ENCODE data around the gene MSI2. TPM values are rescaled to one million over a fixed set of nuclear protein-coding genes. Genes with fewer than 3 reads are reported as not detected.

The MSI2 gene
- total and polyA plus RNA-seq, 2 donors (not counting 1 experiment from before 2014, with no cell fraction given) = 16.1 to 196 TPM

DNA sequence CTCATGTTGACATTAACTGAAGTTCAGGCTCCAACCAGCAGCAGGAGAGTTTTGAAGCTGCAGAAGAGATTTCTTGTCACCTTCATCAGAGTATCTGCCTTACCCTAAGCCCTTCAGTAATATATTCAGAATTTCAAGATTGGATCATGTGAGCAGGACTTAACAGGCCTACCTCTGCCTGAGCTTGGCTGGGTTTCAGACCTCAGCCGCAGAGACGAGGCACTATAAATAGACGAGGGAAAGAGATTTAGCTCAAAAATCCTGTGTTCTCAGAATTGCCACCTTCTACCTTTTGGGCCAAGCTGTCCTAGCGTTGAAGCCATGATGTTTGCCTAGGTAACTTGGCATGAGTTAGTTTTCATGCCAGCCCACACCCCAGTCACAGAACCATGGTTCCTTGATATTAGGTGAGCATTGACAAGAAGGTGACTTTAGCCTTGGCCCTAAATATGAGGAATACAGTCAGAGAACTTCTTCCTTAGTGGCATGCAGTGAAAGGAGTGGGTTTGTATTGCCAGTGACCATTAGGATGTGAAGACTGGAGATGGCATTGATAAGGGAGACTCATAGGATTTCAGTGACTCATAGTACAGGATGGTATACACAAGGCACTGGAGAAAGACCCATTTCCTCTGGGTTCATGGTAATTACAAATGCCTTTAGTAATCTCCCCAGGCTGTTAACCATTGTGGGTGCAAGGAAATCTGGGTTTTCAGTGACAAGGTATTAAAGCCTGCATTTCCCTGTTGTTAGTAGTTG lies 224.3 kb downstream of the MSI2 start:
- TF ChIP-seq, protein P1, sequence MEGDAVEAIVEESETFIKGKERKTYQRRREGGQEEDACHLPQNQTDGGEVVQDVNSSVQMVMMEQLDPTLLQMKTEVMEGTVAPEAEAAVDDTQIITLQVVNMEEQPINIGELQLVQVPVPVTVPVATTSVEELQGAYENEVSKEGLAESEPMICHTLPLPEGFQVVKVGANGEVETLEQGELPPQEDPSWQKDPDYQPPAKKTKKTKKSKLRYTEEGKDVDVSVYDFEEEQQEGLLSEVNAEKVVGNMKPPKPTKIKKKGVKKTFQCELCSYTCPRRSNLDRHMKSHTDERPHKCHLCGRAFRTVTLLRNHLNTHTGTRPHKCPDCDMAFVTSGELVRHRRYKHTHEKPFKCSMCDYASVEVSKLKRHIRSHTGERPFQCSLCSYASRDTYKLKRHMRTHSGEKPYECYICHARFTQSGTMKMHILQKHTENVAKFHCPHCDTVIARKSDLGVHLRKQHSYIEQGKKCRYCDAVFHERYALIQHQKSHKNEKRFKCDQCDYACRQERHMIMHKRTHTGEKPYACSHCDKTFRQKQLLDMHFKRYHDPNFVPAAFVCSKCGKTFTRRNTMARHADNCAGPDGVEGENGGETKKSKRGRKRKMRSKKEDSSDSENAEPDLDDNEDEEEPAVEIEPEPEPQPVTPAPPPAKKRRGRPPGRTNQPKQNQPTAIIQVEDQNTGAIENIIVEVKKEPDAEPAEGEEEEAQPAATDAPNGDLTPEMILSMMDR (IDR thresholded peaks at IDR 0.05) = no peak
- TF ChIP-seq EZH2 (IDR thresholded peaks at IDR 0.05; ENCODE audit: borderline replicate concordance, insufficient read depth, low read depth, low read length, poor library complexity, severe bottlenecking) = no peak
- H3K79me2 ChIP-seq (ENCODE audit: control insufficient read depth, insufficient read depth, low read length) = peaks cover 29% of the 10 kb centered on the region
- peaks cover 10% of the 10 kb centered on the region for H4K20me1 ChIP-seq (ENCODE audit: control insufficient read depth, insufficient read depth, low read length, poor library complexity, severe bottlenecking)
- CTCF ChIA-PET = interaction anchor here (1.3 to 1.5 kb wide), 2 partner anchors 9 to 36 kb away, joined by 3 read pairs; no protein-coding TSS in a partner anchor
- no peaks in the 10 kb centered on the region for H3K9me3 Mint-ChIP-seq (ENCODE audit: insufficient read depth)
- ATAC-seq (ENCODE audit: low read depth) = no peak
- no peak overlapping the region for H3K4me2 ChIP-seq (replicated peaks; ENCODE audit: low read depth, low read length, poor library complexity, severe bottlenecking)
- peak overlapping the region; percentile 16 for H3K27ac Mint-ChIP-seq
- no peaks in the 10 kb centered on the region for H3K27me3 ChIP-seq (replicated peaks in 1 of 4; ENCODE audit: control extremely low read depth in 1 of 4, control insufficient read depth in 3 of 4, insufficient read depth in 4 of 4, low read length in 3 of 4)
- H3K27ac ChIP-seq (ENCODE audit: low read length in 2 of 2) = no peak overlapping the region
- H3K36me3 ChIP-seq (replicated peaks in 1 of 2; ENCODE audit: control extremely low read depth in 1 of 2, control insufficient read depth in 1 of 2, extremely low read depth in 1 of 2, insufficient read depth in 2 of 2, low read length in 1 of 2) = no peaks in the 10 kb centered on the region
- WGBS (ENCODE audit: insufficient coverage) = 45% methylated on average over 3 of the region's 4 CpGs
- H3K4me1 ChIP-seq (ENCODE audit: control insufficient read depth in 2 of 2, insufficient read depth in 2 of 2, low read length in 2 of 2) = peaks cover 10 to 15% of the 10 kb centered on the region in 2 donors
- intact Hi-C loops (cut with micrococcal nuclease) = no loop called here
- no peak overlapping the region for H2AFZ ChIP-seq (ENCODE audit: insufficient read depth, low read depth, low read length, poor library complexity, severe bottlenecking)
- POLR2A ChIA-PET = no interaction called here
- H3K4me1 Mint-ChIP-seq = peaks cover 29% of the 10 kb centered on the region
- no peak overlapping the region for H3K4me3 ChIP-seq (ENCODE audit: control extremely low read depth in 1 of 5, extremely low read depth in 1 of 5, insufficient read depth in 1 of 5, low read depth in 2 of 5, low read length in 4 of 5)
- H3K9me3 ChIP-seq (ENCODE audit: control extremely low read depth in 1 of 3, control insufficient read depth in 2 of 3, insufficient read depth in 1 of 3, low read length in 2 of 3) = no peaks in the 10 kb centered on the region
- no peak overlapping the region for H3K9ac ChIP-seq (ENCODE audit: low read length)
- DNase-seq = no peak
- H3K27me3 Mint-ChIP-seq = no peaks in the 10 kb centered on the region
- H3K4me3 Mint-ChIP-seq = no peak overlapping the region

DNA sequence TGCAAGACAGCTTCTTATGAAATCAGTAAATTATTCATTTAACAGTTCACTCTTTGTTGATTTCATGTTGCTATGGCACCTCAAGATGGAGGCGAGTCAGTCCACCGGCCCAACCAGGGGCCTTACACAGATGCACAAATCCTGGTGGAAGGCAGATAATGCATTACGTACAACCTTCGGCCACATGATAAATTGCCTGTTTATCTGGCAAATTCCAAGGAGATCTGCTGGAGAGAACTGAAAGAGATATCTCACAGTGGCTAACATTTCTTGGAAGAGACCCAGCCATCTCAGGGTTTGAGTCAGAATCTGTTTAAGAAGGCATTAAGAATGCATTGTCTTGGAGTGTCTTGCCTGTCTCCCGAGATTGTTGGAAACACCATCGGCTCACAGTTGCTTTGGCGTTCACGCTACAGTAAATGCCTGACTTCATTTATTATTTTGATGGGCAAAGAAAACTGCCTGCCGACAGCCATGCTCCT lies 225.6 kb downstream of the MSI2 start:
- Histone ChIP-seq H3K4me1 (ENCODE audit: control insufficient read depth in 2 of 2, insufficient read depth in 2 of 2, low read length in 2 of 2) (peaks cover 23 to 28% of the 10 kb centered on the region in 2 donors), H4K20me1 (ENCODE audit: control insufficient read depth, insufficient read depth, low read length, poor library complexity, severe bottlenecking) (peaks cover 3% of the 10 kb centered on the region), H3K27ac (ENCODE audit: low read length in 2 of 2) (no peak overlapping the region), H3K9ac (ENCODE audit: low read length) (no peak overlapping the region), H3K79me2 (ENCODE audit: control insufficient read depth, insufficient read depth, low read length) (peaks cover 35% of the 10 kb centered on the region), H3K36me3 (replicated peaks in 1 of 2; ENCODE audit: control extremely low read depth in 1 of 2, control insufficient read depth in 1 of 2, extremely low read depth in 1 of 2, insufficient read depth in 2 of 2, low read length in 1 of 2) (no peaks in the 10 kb centered on the region), H3K27me3 (replicated peaks in 1 of 4; ENCODE audit: control extremely low read depth in 1 of 4, control insufficient read depth in 3 of 4, insufficient read depth in 4 of 4, low read length in 3 of 4) (no peaks in the 10 kb centered on the region), H3K9me3 (ENCODE audit: control extremely low read depth in 1 of 3, control insufficient read depth in 2 of 3, insufficient read depth in 1 of 3, low read length in 2 of 3) (no peaks in the 10 kb centered on the region), H2AFZ (ENCODE audit: insufficient read depth, low read depth, low read length, poor library complexity, severe bottlenecking) (no peak overlapping the region), H3K4me2 (replicated peaks; ENCODE audit: low read depth, low read length, poor library complexity, severe bottlenecking) (no peak overlapping the region), H3K4me3 (ENCODE audit: control extremely low read depth in 1 of 5, extremely low read depth in 1 of 5, insufficient read depth in 1 of 5, low read depth in 2 of 5, low read length in 4 of 5) (no peak overlapping the region)
- H3K27me3 Mint-ChIP-seq = no peaks in the 10 kb centered on the region
- H3K4me3 Mint-ChIP-seq = no peak overlapping the region
- ATAC-seq (ENCODE audit: low read depth) (no peak), DNase-seq (no peak)
- intact Hi-C loops (cut with micrococcal nuclease) = no loop called here
- no peak overlapping the region for H3K27ac Mint-ChIP-seq
- ChIA-PET POLR2A (no interaction called here), CTCF (no interaction called here)
- no peak for TF ChIP-seq EZH2 (IDR thresholded peaks at IDR 0.05; ENCODE audit: borderline replicate concordance, insufficient read depth, low read depth, low read length, poor library complexity, severe bottlenecking)
- TF ChIP-seq, protein P1 (IDR thresholded peaks at IDR 0.05) = no peak
- 98% methylated on average over 8 of the region's 9 CpGs for WGBS (ENCODE audit: insufficient coverage)
- peaks cover 41% of the 10 kb centered on the region for H3K4me1 Mint-ChIP-seq
- no peaks in the 10 kb centered on the region for H3K9me3 Mint-ChIP-seq (ENCODE audit: insufficient read depth)

All from B cell (primary cell).